GM11168 (cell line): ENCODE measurements around the gene GRID2IP.

Source experiments
- in situ Hi-C: fragments of 300-500 bp; cut with MboI; formaldehyde crosslinking; loops from one replicate; pipeline ENCODE4 v1.12.0; 2022; ENCODE audit warnings: low sequenced_read_pairs; ENCODE audit not compliant: unreplicated experiment

The GRID2IP gene

DNA sequence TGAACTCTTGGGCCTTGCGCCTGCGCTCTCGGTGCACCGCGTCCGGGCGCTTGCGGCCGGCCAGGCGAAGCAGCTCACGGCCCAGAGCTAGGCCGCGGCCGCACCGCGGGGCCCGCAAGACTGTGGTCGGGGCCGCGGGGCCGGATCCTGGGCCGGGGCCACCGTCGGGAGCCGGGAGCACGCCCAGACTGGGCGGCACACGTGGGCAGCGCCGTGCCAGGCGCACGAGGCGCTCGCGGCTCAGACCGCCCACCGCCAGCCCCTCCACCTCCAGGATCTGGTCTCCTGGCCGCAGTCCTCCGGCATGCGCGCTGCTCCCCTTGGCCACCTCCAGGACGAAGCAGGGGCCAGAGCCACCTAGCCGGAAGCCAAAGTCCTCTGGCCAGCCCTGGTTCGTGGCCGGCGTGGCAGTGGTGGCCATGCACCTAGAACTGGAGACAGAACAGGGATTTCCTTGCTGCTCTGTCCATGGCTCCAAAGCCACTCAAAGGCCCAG is at the start of gene GRID2IP:
Gene GRID2IP (minus strand): TSS at position 446 of the 496 bp plus-strand sequence. CDS start 25 bp downstream, at position 421.
- in situ Hi-C loops: no loop called here

DNA sequence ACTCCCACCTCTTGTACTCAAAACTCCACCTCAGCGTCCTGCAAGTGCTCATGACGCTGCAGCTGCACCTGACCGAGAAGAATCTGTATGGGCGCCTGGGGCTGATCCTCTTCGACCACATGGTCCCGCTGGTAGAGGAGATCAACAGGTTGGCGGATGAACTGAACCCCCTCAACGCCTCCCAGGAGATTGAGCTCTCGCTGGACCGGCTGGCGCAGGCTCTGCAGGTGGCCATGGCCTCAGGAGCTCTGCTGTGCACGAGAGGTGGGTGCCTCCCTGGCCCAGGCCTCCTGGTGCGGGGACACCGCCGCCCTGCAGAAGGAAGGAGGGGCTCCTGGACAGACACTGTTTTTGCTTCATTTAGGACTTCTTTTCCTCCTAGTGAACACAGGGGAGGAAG is 48.8 kb upstream of the GRID2IP start:
- in situ Hi-C loops: no loop called here

DNA sequence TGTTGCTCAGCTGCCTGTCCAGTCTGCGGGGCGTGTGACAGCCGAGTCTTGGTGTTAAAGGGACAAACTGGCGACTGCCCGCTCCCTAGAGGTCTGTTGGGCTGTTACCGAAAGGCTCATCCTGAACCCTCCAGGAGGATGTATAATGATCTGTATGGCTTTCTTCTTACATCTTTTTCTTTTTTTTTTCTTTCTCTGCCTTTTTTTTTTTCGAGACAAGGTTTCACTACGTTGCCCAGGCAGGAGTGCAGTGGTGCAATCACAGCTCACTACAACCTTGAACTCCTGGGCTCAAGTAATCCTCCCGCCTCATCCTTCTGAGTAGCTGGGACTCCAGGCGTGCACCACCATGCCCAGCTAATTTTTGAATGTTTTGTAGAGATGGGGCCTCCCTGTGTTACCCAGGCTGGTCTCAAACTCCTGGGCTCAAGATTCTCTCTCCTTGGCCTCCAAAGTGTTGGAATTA is 39.4 kb upstream of the GRID2IP start:
- in situ Hi-C loops: loop anchor here (25.0 kb wide), 2 partner anchors 247 to 347 kb away; partner anchors contain the start of gene CCZ1B

DNA sequence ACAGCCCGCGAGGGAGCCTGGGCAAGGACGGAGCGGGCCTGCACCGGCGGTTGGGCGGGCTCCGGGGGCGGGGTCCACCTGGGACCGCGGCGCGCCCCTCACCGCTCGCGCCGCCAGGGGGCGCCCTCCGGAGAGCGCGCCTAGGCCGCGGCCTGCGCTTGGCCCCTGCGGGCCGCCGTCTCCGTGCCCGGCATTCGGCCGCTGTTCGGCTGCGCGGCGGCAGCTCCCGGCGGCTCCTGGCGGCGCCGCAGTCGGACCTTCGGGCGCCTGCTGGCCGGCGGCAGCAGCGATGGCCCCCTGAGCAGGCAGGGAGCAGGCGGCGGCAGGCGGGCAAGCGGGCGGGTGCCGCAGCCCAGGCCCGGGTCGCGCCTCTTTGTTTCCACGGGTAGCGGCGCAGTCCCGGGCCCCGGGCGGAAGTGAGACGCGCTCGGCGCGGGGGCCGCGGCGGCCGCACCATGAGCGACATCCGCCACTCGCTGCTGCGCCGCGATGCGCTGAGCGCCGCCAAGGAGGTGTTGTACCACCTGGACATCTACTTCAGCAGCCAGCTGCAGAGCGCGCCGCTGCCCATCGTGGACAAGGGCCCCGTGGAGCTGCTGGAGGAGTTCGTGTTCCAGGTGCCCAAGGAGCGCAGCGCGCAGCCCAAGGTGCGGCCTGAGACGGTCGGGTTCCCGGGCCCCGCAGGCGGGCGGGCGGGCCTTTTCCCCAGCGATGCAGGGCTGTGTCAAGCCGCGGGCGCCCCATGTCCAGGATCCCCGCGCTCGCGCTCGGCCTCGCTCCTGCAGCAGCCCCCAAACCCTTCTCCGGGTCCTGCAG is 38.8 kb upstream of the GRID2IP start, which contains the start of gene INTS15:
Gene INTS15 (plus strand): TSS at position 193 of the 816 bp plus-strand sequence. CDS start 263 bp downstream, at position 456.
- in situ Hi-C loops: loop anchor here (25.0 kb wide), 2 partner anchors 247 to 347 kb away; partner anchors contain the start of gene CCZ1B

DNA sequence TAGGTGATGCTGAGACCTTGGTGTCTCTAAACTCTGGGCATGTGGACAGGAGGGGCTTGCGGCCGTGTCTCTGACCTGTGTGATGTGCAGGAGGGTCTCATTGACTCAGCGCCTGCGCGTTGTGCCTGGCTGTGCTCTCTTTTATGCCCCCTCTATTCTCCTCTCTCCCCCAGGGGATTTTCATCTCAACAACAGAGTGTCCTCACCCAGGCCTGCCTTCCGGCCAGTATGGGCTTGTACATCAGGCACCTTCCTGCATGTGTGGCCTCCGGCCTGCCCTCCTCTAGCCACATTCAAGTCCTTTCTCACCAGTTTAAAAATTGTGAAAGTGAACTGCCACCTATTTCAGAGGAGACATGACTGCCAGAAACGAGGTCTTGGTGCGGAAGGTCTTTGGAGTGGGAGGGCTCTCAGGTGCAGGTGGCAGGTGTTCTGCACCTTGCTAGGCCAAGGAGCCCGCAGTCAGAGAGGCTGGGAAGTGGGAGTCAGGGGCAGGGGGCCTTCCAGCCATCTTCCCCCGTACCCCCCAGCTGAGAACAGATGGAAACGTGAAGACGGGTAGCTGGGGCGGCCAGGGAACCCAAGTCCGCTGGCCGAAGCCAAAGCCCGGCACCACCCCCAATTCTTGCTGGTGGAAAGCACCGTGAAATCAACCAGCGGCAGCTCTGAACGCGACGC is 38.0 kb upstream of the GRID2IP start:
- in situ Hi-C loops: loop anchor here (25.0 kb wide), 2 partner anchors 248 to 348 kb away; partner anchors contain the start of gene CCZ1B

DNA sequence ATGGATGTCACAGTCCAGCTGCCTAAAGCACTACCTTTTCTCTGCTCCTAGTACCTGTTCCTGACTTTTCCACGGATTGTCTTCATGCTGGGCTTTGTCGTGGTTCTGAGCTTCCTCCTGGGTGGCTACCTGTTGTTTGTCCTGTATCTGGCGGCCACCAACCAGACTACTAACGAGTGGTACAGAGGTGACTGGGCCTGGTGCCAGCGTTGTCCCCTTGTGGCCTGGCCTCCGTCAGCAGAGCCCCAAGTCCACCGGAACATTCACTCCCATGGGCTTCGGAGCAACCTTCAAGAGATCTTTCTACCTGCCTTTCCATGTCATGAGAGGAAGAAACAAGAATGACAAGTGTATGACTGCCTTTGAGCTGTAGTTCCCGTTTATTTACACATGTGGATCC is 37.3 kb upstream of the GRID2IP start:
- in situ Hi-C loops: loop anchor here (25.0 kb wide), 2 partner anchors 249 to 349 kb away; partner anchors contain the start of gene CCZ1B

- in situ Hi-C loops: loop anchor here (25.0 kb wide), 2 partner anchors 251 to 351 kb away; partner anchors contain the start of gene CCZ1B
Observed at GRCh38 chr7:6585746-6586432, 34.6 kb upstream of the GRID2IP start.

DNA sequence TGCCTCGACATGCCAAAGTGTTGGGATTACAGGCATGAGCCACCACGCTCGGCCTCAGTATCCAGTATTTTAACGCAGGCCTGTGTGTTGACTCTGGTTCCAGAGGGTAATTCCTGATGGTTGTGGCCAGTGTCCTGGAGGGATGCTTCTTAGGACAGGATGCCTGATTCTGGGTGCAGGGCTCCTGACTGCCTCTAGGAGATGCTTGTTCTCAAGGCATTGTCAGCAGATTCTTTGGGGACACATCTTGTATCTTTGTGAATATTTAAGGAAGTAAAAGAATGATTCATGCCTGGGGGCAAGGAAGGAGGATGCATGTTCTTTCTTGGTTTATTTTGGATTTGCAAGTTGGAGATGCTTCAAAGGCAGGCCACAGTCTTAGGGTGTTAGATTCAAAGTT is 28.2 kb upstream of the GRID2IP start:
- in situ Hi-C loops: loop anchor here (25.0 kb wide), 2 partner anchors 258 to 358 kb away; partner anchors contain the start of gene CCZ1B

- in situ Hi-C loops: loop anchor here (25.0 kb wide), 2 partner anchors 259 to 359 kb away; partner anchors contain the start of gene CCZ1B
Observed at GRCh38 chr7:6578114-6579084, 27.1 kb upstream of the GRID2IP start.

DNA sequence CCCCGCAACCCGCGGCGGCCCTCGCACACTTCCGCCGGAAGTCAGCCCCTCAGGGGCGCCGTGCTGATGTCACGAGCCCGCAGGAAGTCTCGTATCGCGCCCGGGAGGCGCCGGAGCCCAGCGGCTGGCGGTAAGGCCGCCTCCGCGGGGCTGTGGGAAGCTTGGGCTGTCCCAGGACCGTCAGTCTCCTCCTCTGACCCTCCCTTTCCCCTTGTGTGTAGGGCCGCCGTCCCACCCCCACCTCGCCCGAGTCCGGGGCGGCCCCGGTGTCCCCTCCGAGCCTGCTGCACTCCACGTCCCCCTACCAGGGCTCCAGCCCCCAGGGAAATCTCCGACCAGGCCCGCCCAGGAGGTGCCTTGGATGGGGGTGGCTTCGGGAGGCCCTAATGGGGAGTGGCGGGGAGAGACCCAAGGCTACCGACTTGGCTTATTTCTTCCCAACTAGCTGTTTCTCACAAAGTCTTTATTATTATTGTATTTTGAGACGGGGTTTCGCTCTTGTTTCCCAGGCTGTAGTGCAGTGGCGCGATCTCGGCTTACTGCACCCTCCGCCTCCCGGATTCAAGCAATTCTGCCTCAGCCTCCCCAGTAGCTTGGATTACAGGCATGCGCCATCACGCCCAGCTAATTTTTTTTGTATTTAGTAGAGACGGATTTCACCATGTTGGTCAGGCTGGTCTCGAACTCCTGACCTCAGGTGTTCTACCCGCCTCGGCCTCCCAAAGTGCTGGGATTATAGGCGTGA is 26.3 kb upstream of the GRID2IP start, which contains the start of gene ZDHHC4:
Gene ZDHHC4 (plus strand): TSS at position 86 of the 745 bp plus-strand sequence. CDS start 3,108 bp downstream, outside the sequence.
- in situ Hi-C loops: loop anchor here (25.0 kb wide), 2 partner anchors 260 to 360 kb away; partner anchors contain the start of gene CCZ1B

DNA sequence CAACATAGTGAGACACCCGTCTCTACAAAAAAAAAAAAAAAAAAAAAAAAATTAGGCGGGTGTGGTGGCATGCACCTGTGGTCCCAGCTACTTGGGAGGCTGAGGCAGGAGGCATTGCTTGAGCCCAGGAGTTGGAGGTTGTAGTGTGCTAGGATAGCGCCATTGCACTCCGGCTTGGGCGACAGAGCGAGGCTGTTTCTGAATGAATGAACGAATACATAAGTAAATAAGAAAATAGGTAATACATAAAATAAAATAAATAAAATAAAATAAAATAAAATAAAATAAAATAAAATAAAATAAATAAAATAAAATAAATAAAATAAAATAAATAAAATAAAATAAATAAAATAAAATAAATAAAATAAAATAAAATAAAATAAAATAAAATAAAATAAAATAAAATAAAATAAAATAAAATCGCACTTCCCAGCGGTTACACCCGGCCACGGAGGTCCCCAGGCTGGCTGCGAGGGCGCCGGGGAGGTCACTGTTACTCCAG is 25.7 kb upstream of the GRID2IP start:
- in situ Hi-C loops: loop anchor here (25.0 kb wide), 2 partner anchors 260 to 360 kb away; partner anchors contain the start of gene CCZ1B

DNA sequence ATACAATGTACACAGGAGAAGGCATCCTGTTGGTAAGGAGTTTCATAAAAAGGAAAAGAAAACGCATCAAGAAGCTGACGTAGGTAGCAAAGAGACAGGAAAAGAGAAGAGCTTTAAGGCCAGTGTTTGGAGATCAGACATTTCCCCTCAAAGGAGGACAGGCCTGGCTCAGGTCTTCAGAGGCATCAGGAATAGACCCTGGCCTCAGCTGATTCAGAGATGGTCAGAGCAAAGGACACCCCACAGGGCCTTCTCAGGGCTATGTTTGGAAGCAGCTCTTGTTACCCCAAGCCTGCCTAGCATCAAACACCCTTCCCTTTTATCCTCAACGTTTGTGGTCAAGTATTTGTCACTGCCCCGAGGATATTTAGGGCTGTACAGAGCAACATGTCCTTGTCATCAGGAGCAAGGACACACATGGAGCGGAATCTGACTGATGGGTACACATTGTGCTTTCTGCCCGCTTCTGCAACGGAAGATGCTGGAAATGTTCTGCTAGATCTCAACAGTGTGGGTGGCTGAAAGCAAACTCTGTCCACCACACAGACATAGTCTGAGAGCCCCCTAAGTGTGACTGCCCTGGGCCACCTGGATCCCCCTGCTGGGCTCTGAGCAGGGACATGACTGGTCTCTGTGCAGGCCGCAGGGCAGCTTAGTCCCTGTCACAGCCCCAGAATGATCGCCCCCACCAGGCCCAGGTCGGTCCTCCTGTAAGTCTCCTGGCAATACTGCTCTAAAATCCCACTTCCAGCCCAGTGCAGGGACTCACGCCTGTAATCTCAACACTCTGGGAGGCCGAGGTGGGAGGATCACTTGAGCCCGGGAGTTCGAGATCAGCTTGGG is 25.0 kb upstream of the GRID2IP start:
- in situ Hi-C loops: loop anchor here (25.0 kb wide), 2 partner anchors 261 to 361 kb away; partner anchors contain the start of gene CCZ1B

DNA sequence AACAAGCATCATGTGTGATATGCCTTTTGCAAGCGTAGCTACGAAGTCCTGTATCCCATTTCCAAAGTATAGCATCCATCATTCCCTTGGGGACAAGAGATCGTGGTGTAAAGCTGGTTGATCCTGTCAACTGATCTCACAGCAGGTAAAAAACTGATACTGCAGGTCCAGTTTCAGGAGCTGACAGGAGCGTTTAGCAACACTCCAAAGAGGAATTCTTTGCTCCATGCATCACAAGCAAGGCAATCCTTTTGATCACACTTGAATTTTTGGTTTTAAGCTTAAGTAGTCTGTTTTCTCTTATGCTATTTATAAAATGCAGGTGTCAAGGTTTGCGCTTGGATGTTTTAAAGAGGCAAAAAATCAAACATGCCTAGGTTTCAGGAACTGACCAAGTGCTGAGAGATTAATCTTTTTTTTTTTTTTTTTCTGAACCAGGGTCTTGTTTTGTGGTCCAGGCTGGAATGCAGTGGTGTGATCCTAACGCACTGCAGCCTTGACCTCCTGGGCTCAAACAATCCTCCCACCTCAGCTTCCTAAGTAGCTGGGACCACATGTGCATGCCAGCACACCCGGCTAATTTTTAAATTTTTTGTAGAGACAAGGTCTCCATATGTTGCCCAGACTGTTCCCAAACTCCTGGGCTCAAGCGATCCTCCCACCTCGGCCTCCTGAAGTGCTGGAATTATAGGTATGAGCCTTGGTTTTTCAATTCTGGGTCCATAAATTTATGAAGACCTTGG is 24.2 kb upstream of the GRID2IP start:
- in situ Hi-C loops: loop anchor here (25.0 kb wide), 2 partner anchors 262 to 362 kb away; partner anchors contain the start of gene CCZ1B

- in situ Hi-C loops: no loop called here
Observed at GRCh38 chr7:6571160-6571779, 20.0 kb upstream of the GRID2IP start.

- in situ Hi-C loops: no loop called here
Observed at GRCh38 chr7:6567886-6568285, 16.6 kb upstream of the GRID2IP start.
